ENCODE measurements around the gene ADAMTS10.
"Not testable (repeated sequence)": the region's sequence is repeated elsewhere in the genome, so short reads cannot be mapped to it uniquely, and the experiment has no call there.

The ADAMTS10 gene

DNA sequence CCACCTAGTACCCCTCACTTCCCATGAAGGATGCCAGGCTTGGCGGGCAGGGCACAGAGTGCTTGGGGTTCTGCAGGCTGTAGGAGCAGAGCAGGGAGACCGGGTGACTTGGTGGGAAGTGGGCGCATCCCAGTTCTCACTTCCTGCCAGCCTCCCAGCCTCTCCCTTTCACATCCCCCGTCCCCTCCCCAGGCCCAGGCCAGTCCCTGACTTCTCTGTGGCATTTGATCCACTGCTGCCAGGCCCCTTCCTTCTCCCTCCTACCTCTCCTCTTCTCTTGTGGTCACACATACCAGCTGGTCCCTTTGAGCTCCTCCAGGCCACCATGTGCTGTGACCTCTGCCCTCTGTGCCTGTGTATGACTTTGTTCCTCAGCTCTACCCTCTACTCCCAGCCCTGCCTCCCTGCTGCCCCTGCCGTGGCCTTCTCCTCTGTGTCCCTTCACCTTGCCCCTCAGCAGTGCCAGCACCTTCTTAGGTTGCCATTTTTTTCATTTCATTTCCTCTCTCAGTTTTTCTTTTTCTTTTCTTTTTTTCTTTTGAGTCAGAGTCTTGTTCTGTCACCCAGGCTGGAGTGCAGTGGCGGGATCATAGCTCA lies 52.8 kb downstream of the ADAMTS10 start:
- DNase-seq: no peak

DNA sequence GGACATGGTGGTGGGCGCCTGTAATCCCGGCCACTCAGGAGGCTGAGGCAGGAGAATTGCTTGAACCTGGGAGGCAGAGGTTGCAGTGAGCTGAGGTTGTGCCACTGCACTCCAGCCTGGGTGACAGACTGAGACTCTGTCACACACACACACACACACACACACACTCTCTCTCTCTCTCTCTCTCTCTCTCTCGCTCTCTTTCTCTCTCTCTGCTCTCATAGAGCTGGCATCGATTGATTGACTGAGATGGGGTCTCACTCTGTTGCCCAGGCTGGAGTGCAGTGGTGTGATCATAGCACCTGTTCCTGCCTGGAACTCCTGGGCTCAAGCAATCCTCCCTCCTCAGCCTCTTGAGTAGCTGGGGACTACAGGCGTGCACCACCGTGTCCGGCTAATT lies 56.8 kb downstream of the ADAMTS10 start:
- not testable (repeated sequence) for DNase-seq

DNA sequence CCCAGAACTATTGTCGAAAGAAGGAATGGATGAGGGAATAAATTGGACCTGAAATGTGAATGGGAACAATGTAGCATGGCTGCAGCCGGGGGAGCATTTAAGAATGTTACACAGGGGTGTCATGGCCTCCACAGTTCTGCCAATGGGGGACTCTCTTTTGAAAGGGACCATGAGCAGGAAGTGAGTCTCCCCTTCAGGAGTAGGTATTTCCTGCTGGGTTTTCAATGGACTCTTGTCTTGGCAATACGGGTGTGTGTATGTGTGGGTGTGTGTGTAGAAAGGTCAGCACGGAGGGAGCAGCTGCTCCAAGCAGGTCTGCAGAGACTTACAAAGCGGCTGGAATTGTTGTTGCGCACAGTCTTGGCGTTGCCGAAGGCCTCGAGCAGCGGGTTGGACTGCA lies 57.7 kb downstream of the ADAMTS10 start:
- DNase-seq: no peak

GRCh38 chr19:8550070-8550469 lies 60.4 kb downstream of the ADAMTS10 start:
- DNase-seq: no peak

DNA sequence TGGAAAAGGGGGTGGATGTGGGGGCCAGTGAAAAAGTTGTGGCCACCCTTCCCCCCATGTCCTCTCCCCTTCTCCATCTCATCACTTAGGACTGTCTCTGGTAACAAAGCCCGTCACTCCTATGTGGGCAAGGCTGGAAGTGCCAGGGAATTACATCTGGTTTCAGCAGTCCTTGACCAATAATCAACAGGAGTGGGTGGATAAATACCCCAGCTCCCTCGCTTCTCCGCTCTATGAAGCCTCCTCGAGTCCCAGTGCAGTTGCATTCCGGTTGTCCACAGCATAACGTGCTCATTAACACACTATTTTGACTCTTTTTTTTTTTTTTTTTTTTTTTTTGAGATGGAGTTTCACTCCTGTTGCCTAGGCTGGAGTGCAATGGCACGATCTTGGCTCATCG lies 64.8 kb downstream of the ADAMTS10 start:
- no peak for DNase-seq

- DNase-seq: no peak
Measured at GRCh38 chr19:8544168-8544567, 66.3 kb downstream of the ADAMTS10 start.

DNA sequence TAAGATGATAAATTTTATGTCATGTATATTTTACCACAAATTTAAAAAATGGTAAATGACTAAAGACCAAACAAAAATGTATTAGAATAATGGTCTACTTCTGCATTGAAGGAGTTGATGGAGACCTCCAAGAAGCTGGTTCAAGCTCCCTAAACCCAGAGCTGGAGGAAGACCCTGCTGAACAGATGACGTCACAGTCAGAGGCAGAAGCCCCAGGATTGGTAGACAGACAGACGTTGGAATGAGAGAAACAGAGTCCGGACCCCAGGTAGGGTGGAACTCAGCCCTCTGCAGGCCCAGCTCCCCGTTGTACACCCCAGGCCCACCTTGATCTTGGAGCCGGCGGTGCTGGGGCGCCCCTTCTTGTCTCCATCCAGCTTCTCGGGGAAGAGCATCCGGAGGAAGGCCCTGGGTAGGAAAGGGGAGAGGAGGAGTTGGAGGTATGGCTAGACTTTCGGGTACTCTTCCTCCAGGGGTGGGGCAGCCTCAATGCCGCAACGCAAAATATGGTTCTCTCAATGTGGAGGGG lies 70.8 kb downstream of the ADAMTS10 start:
- no peak for DNase-seq

DNA sequence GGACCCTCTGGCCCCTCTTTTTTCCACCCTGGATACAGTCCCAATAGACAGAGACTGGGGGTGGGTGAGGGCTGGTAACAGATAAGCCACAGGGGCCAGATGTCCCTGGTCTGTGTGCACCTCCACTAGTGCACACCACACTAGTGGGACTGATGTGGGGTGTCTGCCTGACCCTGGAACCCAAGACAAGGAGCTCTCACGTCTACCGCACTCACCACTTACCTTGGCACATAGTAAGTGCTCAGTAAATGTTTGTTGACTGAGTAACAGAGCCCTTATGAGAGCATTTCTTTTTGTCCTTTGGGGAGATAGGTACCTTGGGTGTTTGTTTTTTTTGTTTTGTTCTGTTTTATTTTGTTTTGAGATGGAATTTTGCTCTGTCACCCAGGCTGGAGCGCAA lies 73.4 kb downstream of the ADAMTS10 start:
- no peak for DNase-seq

- DNase-seq: no peak
Measured at GRCh38 chr19:8536282-8536681, 74.2 kb downstream of the ADAMTS10 start.

GRCh38 chr19:8532225-8532624 lies 78.3 kb downstream of the ADAMTS10 start:
- no peak for DNase-seq

DNA sequence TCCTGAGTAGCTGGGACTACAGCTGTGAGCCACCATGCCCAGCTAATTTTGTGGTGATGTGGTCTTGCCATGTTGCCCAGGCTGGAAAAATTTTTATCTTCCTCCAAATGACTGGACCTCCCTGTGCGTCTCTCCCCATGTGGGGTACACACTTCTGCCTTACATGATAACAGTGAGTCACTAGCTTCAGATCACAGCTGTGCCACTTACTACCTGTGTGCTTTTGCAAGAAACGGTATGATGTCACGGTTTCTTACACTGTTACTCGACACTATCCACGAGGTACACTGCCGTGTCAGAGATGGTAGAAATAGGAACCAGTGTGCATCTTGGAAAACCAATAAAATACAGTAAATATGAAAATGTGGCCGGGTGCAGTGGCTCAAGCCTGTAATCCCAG lies 79.0 kb downstream of the ADAMTS10 start:
- no peak for DNase-seq

Data from activated naive CD4-positive, alpha-beta T cell (primary cell).